ENCODE results near the gene ATG3. TPM values are rescaled to one million over a fixed set of nuclear protein-coding genes. Genes with fewer than 3 reads are reported as not detected.

The ATG3 gene
- total RNA-seq, 1 donor from 2014 or later, result 73.3 TPM

DNA sequence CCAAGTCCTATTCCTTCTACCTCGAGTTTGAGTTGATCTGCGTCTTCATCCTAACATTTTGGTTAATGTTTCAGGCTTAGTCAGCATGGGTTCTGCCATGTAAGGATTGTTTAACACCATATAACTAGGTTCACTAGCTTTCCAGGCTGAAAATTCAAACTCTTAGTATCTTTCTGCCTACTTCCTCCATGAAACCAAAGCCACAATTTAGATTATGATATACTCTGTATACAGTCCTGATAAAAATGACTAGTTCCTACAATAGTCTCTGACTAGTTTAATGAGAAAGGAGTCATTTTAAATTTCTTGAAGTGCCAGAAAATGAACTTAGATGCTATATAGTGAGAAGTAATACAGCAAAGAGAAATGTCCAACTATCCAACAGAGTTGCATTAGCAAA, 55.9 kb downstream of the ATG3 start:
- Histone ChIP-seq H3K4me3 (no peak overlapping the region), H3K4me1 (peaks cover 0 to 4% of the 10 kb centered on the region in 2 donors), H3K36me3 (no peaks in the 10 kb centered on the region), H3K27ac (no peak overlapping the region), H3K9me3 (no peaks in the 10 kb centered on the region), H3K27me3 (no peaks in the 10 kb centered on the region)
- intact Hi-C loops (cut with DNase I), result no loop called here
- TF ChIP-seq, protein P1, sequence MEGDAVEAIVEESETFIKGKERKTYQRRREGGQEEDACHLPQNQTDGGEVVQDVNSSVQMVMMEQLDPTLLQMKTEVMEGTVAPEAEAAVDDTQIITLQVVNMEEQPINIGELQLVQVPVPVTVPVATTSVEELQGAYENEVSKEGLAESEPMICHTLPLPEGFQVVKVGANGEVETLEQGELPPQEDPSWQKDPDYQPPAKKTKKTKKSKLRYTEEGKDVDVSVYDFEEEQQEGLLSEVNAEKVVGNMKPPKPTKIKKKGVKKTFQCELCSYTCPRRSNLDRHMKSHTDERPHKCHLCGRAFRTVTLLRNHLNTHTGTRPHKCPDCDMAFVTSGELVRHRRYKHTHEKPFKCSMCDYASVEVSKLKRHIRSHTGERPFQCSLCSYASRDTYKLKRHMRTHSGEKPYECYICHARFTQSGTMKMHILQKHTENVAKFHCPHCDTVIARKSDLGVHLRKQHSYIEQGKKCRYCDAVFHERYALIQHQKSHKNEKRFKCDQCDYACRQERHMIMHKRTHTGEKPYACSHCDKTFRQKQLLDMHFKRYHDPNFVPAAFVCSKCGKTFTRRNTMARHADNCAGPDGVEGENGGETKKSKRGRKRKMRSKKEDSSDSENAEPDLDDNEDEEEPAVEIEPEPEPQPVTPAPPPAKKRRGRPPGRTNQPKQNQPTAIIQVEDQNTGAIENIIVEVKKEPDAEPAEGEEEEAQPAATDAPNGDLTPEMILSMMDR (IDR thresholded peaks at IDR 0.05), result no peak
- no peak for DNase-seq (ENCODE audit: low spot score in 2 of 2)

DNA sequence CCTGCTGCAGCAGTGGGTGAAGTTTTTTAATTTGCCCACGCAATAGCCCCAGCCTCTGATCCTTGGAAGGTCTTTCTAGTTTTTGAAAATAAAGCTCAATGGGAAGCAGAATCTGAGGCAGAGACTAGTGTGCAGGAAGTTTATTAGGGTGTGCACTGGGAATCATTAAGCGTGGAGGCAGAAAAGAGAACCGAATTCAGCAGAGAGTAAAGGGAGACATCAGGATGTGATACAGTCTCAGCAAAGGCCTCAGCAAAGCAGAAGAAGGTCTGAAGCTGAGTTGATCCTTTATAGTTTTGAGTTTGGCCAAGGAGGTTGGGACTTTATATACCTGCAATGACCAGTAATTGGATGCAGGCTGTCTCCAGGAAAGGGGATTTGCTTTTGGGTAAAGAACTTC, 57.6 kb downstream of the ATG3 start:
- no peak for DNase-seq (ENCODE audit: low spot score in 2 of 2)
- intact Hi-C loops (cut with DNase I), result no loop called here
- Histone ChIP-seq H3K9me3 (no peaks in the 10 kb centered on the region), H3K36me3 (no peaks in the 10 kb centered on the region), H3K4me3 (no peak overlapping the region), H3K4me1 (peaks cover 0 to 4% of the 10 kb centered on the region in 2 donors), H3K27ac (no peak overlapping the region), H3K27me3 (no peaks in the 10 kb centered on the region)
- TF ChIP-seq, protein P1 (IDR thresholded peaks at IDR 0.05), result no peak

DNA sequence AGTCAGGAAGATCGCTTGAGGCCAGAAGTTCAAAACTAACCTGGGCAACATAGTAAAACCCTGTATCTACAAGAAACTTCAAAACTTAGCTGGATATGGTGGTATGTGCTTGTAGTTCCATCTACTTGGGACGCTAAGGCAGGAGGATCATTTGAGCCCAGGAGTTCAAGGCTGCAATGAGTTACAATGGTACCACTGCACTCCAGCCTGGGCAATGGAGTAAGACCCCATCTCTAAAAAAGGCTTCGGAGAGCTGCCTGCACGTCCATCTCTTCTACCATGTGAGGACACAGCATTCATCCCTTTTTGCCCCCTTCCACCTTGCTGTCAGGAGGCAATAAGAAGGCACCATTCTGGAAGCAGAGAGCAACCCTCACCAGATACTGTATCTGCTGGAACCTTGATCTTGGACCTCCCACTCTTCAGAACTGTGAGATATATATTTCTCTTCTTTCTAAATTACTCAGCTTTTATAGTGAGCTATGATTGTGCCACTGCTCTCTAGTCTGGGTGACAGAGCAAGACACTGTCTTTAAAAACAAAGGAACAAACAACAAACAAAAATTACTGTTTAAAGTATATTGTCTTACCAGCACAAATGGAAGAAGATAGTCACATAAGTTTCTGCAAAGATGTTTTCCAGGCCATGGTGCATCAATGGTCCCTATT, 58.3 kb downstream of the ATG3 start:
- H3K4me1 ChIP-seq, result no peaks in the 10 kb centered on the region
- H3K4me3 ChIP-seq, result no peak overlapping the region
- H3K9me3 ChIP-seq, result no peaks in the 10 kb centered on the region
- DNase-seq (ENCODE audit: low spot score in 2 of 2), result no peak
- TF ChIP-seq, protein P1 (IDR thresholded peaks at IDR 0.05), result no peak
- no peak overlapping the region for H3K27ac ChIP-seq
- intact Hi-C loops (cut with DNase I), result no loop called here
- no peaks in the 10 kb centered on the region for H3K36me3 ChIP-seq
- no peaks in the 10 kb centered on the region for H3K27me3 ChIP-seq

DNA sequence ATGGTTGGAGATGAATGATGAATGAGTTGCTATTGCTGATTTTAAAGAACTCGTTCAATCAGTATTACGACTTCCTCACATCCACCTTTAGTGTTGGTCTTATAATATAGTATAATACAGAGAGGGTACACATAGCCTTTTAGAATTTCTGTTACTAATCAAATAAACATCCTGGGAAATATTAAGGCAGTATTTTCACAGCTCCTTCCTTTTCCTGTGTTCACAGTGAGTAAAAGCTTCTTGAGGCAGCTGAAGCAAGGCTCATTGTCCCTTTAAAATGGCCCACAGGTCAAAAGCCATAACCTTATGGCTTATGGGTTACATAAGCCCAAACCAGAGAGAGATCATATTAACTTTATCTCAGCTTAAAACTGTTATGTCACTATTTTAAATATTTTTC, 61.1 kb downstream of the ATG3 start:
- Histone ChIP-seq H3K4me1 (no peaks in the 10 kb centered on the region), H3K27me3 (no peaks in the 10 kb centered on the region), H3K27ac (no peak overlapping the region), H3K4me3 (no peak overlapping the region), H3K9me3 (no peaks in the 10 kb centered on the region), H3K36me3 (no peaks in the 10 kb centered on the region)
- intact Hi-C loops (cut with DNase I), result no loop called here
- TF ChIP-seq, protein P1 (IDR thresholded peaks at IDR 0.05), result no peak
- no peak for DNase-seq (ENCODE audit: low spot score in 2 of 2)

DNA sequence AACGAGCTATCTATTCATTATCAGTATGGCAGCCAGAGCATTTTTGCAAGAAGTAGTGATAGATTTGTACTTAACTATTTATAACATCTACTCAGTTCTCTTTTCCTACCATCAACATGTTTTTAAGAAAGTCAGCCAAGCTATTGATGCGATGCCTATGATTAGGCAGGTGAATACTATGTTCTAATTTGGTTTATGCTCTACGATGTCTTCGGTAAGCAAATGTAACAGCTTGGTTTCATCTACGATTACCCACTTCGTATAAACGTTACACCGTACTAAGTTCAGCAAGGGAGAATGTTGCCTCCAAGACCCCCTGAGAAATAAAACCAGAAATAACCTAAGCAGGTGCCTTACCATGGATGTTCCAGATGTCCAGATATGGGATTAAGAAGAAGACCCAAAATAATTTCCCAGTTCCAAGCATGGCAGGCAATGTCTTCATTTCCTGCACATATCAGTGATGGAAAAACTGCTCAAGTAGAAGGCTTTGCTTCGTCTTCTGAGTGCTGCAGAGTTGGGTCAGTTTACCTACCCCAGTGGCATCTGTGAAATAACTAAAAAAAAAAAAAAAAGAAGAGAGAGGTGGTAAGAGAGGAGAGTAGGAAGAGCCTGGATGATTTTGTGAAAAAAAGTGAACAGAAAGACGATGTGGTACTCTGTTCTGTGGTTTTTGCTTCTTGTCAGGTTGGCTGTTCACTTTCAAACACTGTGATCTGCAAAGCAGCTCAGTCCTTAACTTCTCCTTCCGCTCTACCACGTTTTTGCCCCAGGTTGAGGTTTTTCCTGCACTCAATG, 62.6 kb downstream of the ATG3 start, which contains the start of gene BTLA:
Gene BTLA, minus strand, starts transcription at position 559 of the 798 bp plus-strand sequence. Its CDS starts 114 bp downstream, at position 445.
- Histone ChIP-seq H3K27ac (no peak within 1 kb of the TSS), H3K4me1 (no peaks in the 10 kb centered on the region), H3K36me3 (no peaks in the 10 kb centered on the region), H3K9me3 (no peaks in the 10 kb centered on the region), H3K27me3 (no peaks in the 10 kb centered on the region), H3K4me3 (no peak within 1 kb of the TSS)
- TF ChIP-seq, protein P1 (IDR thresholded peaks at IDR 0.05), result no peak
- DNase-seq (ENCODE audit: low spot score in 2 of 2), result no peak
- intact Hi-C loops (cut with DNase I), result no loop called here

Data from ascending aorta (tissue), 2 donors.